ENCODE measurements around the gene PID1. TPM values are rescaled to one million over a fixed set of nuclear protein-coding genes. Genes with fewer than 3 reads are reported as not detected.

Gene PID1
- total and polyA plus RNA-seq, 4 donors = 17.0 to 45.7 (median 30.0) TPM

GRCh38 chr2:229150317-229150716, 120.8 kb downstream of the PID1 start:
- ATAC-seq (ENCODE audit: insufficient read depth, low FRiP score) (no peak), DNase-seq (no peak)
- Histone ChIP-seq H3K4me1 (ENCODE audit: control insufficient read depth in 5 of 5, insufficient read depth in 5 of 5, low read length in 5 of 5) (peaks cover 0 to 1% (median 0%) of the 10 kb centered on the region in 5 donors), H3K27me3 (ENCODE audit: control insufficient read depth in 3 of 3, insufficient read depth in 3 of 3, low read length in 2 of 3) (no peaks in the 10 kb centered on the region), H3K9me3 (ENCODE audit: control insufficient read depth in 4 of 4, insufficient read depth in 3 of 4, low read length in 3 of 4) (peaks cover 0 to 6% (median 3%) of the 10 kb centered on the region in 4 donors), H3K36me3 (ENCODE audit: control insufficient read depth in 4 of 4, insufficient read depth in 4 of 4, low read length in 4 of 4) (peaks cover 0 to 3% (median 0%) of the 10 kb centered on the region in 4 donors), H3K27ac (ENCODE audit: low read depth in 1 of 2, low read length in 1 of 2) (no peak overlapping the region), H3K9ac (ENCODE audit: insufficient read depth in 1 of 2, low read length in 2 of 2) (no peak overlapping the region), H3K4me3 (no peak overlapping the region)
- WGBS, 2 donors = 54% methylated on average over 4 of the region's 4 CpGs
- TF ChIP-seq CTCF (IDR thresholded peaks at IDR 0.05; ENCODE audit: control extremely low read depth, extremely low read depth) = no peak

- Histone ChIP-seq H3K9me3 (ENCODE audit: control insufficient read depth in 4 of 4, insufficient read depth in 3 of 4, low read length in 3 of 4) (peaks cover 0 to 3% (median 0%) of the 10 kb centered on the region in 4 donors), H3K4me3 (no peak overlapping the region), H3K27me3 (ENCODE audit: control insufficient read depth in 3 of 3, insufficient read depth in 3 of 3, low read length in 2 of 3) (no peaks in the 10 kb centered on the region), H3K4me1 (ENCODE audit: control insufficient read depth in 5 of 5, insufficient read depth in 5 of 5, low read length in 5 of 5) (no peaks in the 10 kb centered on the region), H3K27ac (ENCODE audit: low read depth in 1 of 2, low read length in 1 of 2) (no peak overlapping the region), H3K9ac (ENCODE audit: insufficient read depth in 1 of 2, low read length in 2 of 2) (no peak overlapping the region), H3K36me3 (ENCODE audit: control insufficient read depth in 4 of 4, insufficient read depth in 4 of 4, low read length in 4 of 4) (peaks cover 0 to 7% (median 0%) of the 10 kb centered on the region in 4 donors)
- DNase-seq (no peak), ATAC-seq (ENCODE audit: insufficient read depth, low FRiP score) (no peak)
- TF ChIP-seq CTCF (IDR thresholded peaks at IDR 0.05; ENCODE audit: control extremely low read depth, extremely low read depth) = no peak
- 66 to 76% methylated on average over 3 of the region's 3 CpGs for WGBS, 2 donors
Observed at GRCh38 chr2:229141424-229142025, 129.6 kb downstream of the PID1 start.

- Histone ChIP-seq H3K36me3 (ENCODE audit: control insufficient read depth in 4 of 4, insufficient read depth in 4 of 4, low read length in 4 of 4) (no peaks in the 10 kb centered on the region), H3K27me3 (ENCODE audit: control insufficient read depth in 3 of 3, insufficient read depth in 3 of 3, low read length in 2 of 3) (no peaks in the 10 kb centered on the region), H3K27ac (ENCODE audit: low read depth in 1 of 2, low read length in 1 of 2) (no peak overlapping the region), H3K4me1 (ENCODE audit: control insufficient read depth in 5 of 5, insufficient read depth in 5 of 5, low read length in 5 of 5) (no peaks in the 10 kb centered on the region), H3K9me3 (ENCODE audit: control insufficient read depth in 4 of 4, insufficient read depth in 3 of 4, low read length in 3 of 4) (peaks cover 0 to 3% (median 2%) of the 10 kb centered on the region in 4 donors), H3K9ac (ENCODE audit: insufficient read depth in 1 of 2, low read length in 2 of 2) (no peak overlapping the region), H3K4me3 (no peak overlapping the region)
- DNase-seq (no peak), ATAC-seq (ENCODE audit: insufficient read depth, low FRiP score) (no peak)
- WGBS, 2 donors = 69 to 71% methylated on average over 3 of the region's 3 CpGs
- TF ChIP-seq CTCF (IDR thresholded peaks at IDR 0.05; ENCODE audit: control extremely low read depth, extremely low read depth) = no peak
Observed at GRCh38 chr2:229137639-229138038, 133.4 kb downstream of the PID1 start.

- Histone ChIP-seq H3K4me3 (no peak overlapping the region), H3K36me3 (ENCODE audit: control insufficient read depth in 4 of 4, insufficient read depth in 4 of 4, low read length in 4 of 4) (no peaks in the 10 kb centered on the region), H3K27ac (ENCODE audit: low read depth in 1 of 2, low read length in 1 of 2) (no peak overlapping the region), H3K9me3 (ENCODE audit: control insufficient read depth in 4 of 4, insufficient read depth in 3 of 4, low read length in 3 of 4) (peaks cover 0 to 3% (median 2%) of the 10 kb centered on the region in 4 donors), H3K9ac (ENCODE audit: insufficient read depth in 1 of 2, low read length in 2 of 2) (no peak overlapping the region), H3K4me1 (ENCODE audit: control insufficient read depth in 5 of 5, insufficient read depth in 5 of 5, low read length in 5 of 5) (no peaks in the 10 kb centered on the region), H3K27me3 (ENCODE audit: control insufficient read depth in 3 of 3, insufficient read depth in 3 of 3, low read length in 2 of 3) (no peaks in the 10 kb centered on the region)
- WGBS, 2 donors = 91 to 95% methylated on average over 2 of the region's 2 CpGs
- ATAC-seq (ENCODE audit: insufficient read depth, low FRiP score) (no peak), DNase-seq (no peak)
- no peak for TF ChIP-seq CTCF (IDR thresholded peaks at IDR 0.05; ENCODE audit: control extremely low read depth, extremely low read depth)
Observed at GRCh38 chr2:229137066-229137465, 134.0 kb downstream of the PID1 start.
